ENCODE data around the gene F13A1.

Gene F13A1

DNA sequence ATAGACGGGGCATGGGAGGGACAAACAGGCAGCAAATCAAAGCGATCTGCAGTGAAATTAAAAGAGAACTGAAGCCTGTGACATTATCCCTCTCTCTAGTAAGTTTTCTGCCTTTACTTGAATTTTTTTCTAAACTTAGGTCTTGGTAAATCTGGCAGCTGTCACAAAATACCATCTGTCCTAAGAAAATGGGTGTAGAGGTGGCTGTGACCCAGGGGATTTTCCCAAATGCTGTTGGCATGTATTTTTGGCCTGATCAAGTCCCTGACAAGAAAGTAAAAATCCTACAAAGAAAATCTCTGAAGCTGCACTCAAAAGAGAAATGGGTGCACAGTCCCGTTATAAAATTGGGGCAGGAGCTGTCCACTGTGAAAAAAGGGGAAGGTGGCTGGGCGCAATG, 30.2 kb upstream of the F13A1 start:
- Histone ChIP-seq H3K27ac (ENCODE audit: low read depth, low read length) (no peak overlapping the region), H3K9me3 (ENCODE audit: control insufficient read depth, insufficient read depth, low read length) (no peaks in the 10 kb centered on the region), H3K27me3 (ENCODE audit: control insufficient read depth, insufficient read depth, low read length) (no peaks in the 10 kb centered on the region), H3K4me3 (ENCODE audit: low read depth, low read length) (no peak overlapping the region), H3K9ac (ENCODE audit: low read depth, low read length) (no peak overlapping the region), H3K36me3 (ENCODE audit: control insufficient read depth, insufficient read depth, low read length) (no peaks in the 10 kb centered on the region), H3K4me1 (ENCODE audit: control insufficient read depth, insufficient read depth, low read length) (no peaks in the 10 kb centered on the region)

- Histone ChIP-seq H3K9ac (ENCODE audit: low read depth, low read length) (no peak overlapping the region), H3K4me3 (ENCODE audit: low read depth, low read length) (no peak overlapping the region), H3K4me1 (ENCODE audit: control insufficient read depth, insufficient read depth, low read length) (no peaks in the 10 kb centered on the region), H3K36me3 (ENCODE audit: control insufficient read depth, insufficient read depth, low read length) (no peaks in the 10 kb centered on the region), H3K27me3 (ENCODE audit: control insufficient read depth, insufficient read depth, low read length) (no peaks in the 10 kb centered on the region), H3K27ac (ENCODE audit: low read depth, low read length) (no peak overlapping the region), H3K9me3 (ENCODE audit: control insufficient read depth, insufficient read depth, low read length) (no peaks in the 10 kb centered on the region)
Observed at GRCh38 chr6:6348256-6348655, 27.8 kb upstream of the F13A1 start.

DNA sequence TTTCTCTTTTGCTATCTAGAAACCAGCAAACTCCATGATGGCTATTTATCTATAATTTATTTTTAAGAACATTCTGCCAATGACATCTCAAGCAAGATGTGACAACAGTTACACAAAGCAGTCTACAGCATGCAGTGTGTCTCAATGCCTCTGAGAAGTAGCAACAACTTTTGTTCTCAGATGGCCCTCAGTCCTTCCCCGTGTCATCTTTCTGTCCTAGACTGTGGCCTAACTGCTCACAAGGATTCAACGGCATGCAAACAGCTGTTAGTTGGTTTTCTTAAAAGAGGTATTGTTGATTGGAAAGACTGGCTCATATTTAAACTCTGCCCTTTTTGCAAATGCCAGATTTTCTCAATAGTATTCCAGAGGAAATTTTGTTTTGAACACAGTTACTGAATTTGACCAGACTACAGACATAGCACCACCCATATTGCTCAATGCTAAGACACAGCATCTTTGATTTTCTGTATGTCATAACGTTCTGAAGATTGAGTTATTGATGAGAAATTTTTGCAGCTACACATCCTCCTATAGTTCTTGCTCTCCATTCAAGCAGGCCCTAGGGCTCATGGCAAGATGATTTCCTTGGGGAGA, 26.1 kb upstream of the F13A1 start:
- Histone ChIP-seq H3K27me3 (ENCODE audit: control insufficient read depth, insufficient read depth, low read length) (no peaks in the 10 kb centered on the region), H3K4me3 (ENCODE audit: low read depth, low read length) (no peak overlapping the region), H3K9me3 (ENCODE audit: control insufficient read depth, insufficient read depth, low read length) (no peaks in the 10 kb centered on the region), H3K36me3 (ENCODE audit: control insufficient read depth, insufficient read depth, low read length) (no peaks in the 10 kb centered on the region), H3K4me1 (ENCODE audit: control insufficient read depth, insufficient read depth, low read length) (no peaks in the 10 kb centered on the region), H3K27ac (ENCODE audit: low read depth, low read length) (no peak overlapping the region), H3K9ac (ENCODE audit: low read depth, low read length) (no peak overlapping the region)

DNA sequence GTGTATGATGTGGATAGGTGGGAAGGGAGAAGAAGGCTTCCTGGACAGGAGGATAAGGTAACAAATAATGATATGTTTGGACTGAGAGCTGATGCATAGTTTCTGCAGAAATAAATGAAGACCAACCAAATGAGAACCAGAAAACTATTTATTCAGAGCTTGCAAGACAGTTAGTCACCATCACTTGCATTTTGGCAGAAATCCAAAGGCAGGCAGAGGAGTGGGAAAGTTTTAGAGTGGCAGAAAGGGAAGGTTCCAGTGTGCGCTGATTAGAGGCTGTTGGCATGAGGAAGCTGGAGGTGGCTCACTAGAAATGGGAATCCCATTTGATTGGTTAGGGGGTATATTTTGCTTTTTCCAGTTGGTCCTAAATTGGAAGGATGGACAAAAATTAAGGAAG, 13.0 kb upstream of the F13A1 start:
- Histone ChIP-seq H3K9ac (ENCODE audit: low read depth, low read length) (no peak overlapping the region), H3K4me1 (ENCODE audit: control insufficient read depth, insufficient read depth, low read length) (no peaks in the 10 kb centered on the region), H3K27ac (ENCODE audit: low read depth, low read length) (no peak overlapping the region), H3K4me3 (ENCODE audit: low read depth, low read length) (no peak overlapping the region), H3K9me3 (ENCODE audit: control insufficient read depth, insufficient read depth, low read length) (no peaks in the 10 kb centered on the region), H3K27me3 (ENCODE audit: control insufficient read depth, insufficient read depth, low read length) (no peaks in the 10 kb centered on the region), H3K36me3 (ENCODE audit: control insufficient read depth, insufficient read depth, low read length) (no peaks in the 10 kb centered on the region)

- Histone ChIP-seq H3K27ac (ENCODE audit: low read depth, low read length) (no peak overlapping the region), H3K4me3 (ENCODE audit: low read depth, low read length) (no peak overlapping the region), H3K36me3 (ENCODE audit: control insufficient read depth, insufficient read depth, low read length) (no peaks in the 10 kb centered on the region), H3K9ac (ENCODE audit: low read depth, low read length) (no peak overlapping the region), H3K27me3 (ENCODE audit: control insufficient read depth, insufficient read depth, low read length) (no peaks in the 10 kb centered on the region), H3K9me3 (ENCODE audit: control insufficient read depth, insufficient read depth, low read length) (no peaks in the 10 kb centered on the region), H3K4me1 (ENCODE audit: control insufficient read depth, insufficient read depth, low read length) (no peaks in the 10 kb centered on the region)
Observed at GRCh38 chr6:6332811-6333244, 12.4 kb upstream of the F13A1 start.

DNA sequence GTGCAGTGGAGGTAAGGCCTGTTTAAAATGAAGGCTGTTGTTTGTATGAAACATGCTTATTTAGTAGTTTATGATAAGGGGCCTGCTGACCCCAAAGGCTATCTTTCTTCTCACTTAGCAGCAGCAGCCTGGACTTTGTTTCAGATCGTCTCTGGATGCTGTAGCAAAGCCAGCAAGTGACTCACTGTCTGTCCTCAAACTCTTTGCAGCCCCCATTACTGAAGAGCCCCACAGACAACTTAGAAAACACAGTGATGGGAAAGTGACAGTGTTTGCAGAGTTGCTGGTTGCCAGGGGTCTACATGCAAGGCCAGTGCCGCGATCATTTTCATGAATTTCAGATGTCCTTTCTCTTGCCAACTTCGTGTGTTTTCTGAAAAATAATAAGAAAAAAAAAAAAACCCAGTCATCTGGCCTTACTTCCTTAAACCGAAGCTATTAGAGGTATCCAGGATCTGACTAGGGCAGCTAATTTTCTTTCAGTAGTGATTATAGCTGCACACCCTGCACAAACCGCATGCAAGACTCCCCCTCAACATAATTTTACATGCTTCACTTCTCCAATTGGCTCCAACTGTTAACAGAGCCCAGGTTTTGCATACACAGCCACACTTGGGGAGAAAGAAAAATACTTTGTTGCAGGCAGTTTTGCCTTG, 11.6 kb upstream of the F13A1 start:
- Histone ChIP-seq H3K9me3 (ENCODE audit: control insufficient read depth, insufficient read depth, low read length) (no peaks in the 10 kb centered on the region), H3K9ac (ENCODE audit: low read depth, low read length) (no peak overlapping the region), H3K4me1 (ENCODE audit: control insufficient read depth, insufficient read depth, low read length) (no peaks in the 10 kb centered on the region), H3K27ac (ENCODE audit: low read depth, low read length) (no peak overlapping the region), H3K27me3 (ENCODE audit: control insufficient read depth, insufficient read depth, low read length) (no peaks in the 10 kb centered on the region), H3K36me3 (ENCODE audit: control insufficient read depth, insufficient read depth, low read length) (no peaks in the 10 kb centered on the region), H3K4me3 (ENCODE audit: low read depth, low read length) (no peak overlapping the region)

DNA sequence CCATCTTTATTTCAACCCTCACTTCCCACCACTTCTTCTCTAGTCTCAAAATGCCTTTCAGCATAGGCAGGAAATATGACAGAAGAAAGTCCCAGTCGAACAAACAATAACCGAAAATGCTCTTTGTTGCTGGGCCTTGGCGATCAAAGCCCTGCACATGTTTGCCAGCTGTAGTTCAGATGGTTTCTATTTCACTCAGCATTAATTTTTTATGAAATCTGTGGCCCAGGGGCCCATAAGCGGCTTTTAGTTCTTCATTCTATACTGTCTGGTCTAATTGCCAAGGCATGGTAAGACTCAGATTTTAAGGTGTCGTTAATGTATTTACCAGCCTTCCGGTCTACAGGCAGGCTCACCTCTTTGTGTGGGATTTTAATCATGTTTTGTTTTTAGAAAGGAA, 10.9 kb upstream of the F13A1 start:
- no peaks in the 10 kb centered on the region for H3K36me3 ChIP-seq (ENCODE audit: control insufficient read depth, insufficient read depth, low read length)
- no peak overlapping the region for H3K4me3 ChIP-seq (ENCODE audit: low read depth, low read length)
- no peaks in the 10 kb centered on the region for H3K4me1 ChIP-seq (ENCODE audit: control insufficient read depth, insufficient read depth, low read length)
- no peak overlapping the region for H3K9ac ChIP-seq (ENCODE audit: low read depth, low read length)
- no peak overlapping the region for H3K27ac ChIP-seq (ENCODE audit: low read depth, low read length)
- H3K9me3 ChIP-seq (ENCODE audit: control insufficient read depth, insufficient read depth, low read length): no peaks in the 10 kb centered on the region
- no peaks in the 10 kb centered on the region for H3K27me3 ChIP-seq (ENCODE audit: control insufficient read depth, insufficient read depth, low read length)

- H3K4me3 ChIP-seq (ENCODE audit: low read depth, low read length): no peak overlapping the region
- no peak overlapping the region for H3K27ac ChIP-seq (ENCODE audit: low read depth, low read length)
- no peaks in the 10 kb centered on the region for H3K27me3 ChIP-seq (ENCODE audit: control insufficient read depth, insufficient read depth, low read length)
- H3K9ac ChIP-seq (ENCODE audit: low read depth, low read length): no peak overlapping the region
- H3K36me3 ChIP-seq (ENCODE audit: control insufficient read depth, insufficient read depth, low read length): no peaks in the 10 kb centered on the region
- no peaks in the 10 kb centered on the region for H3K9me3 ChIP-seq (ENCODE audit: control insufficient read depth, insufficient read depth, low read length)
- H3K4me1 ChIP-seq (ENCODE audit: control insufficient read depth, insufficient read depth, low read length): no peaks in the 10 kb centered on the region
Observed at GRCh38 chr6:6330407-6330806, 9.9 kb upstream of the F13A1 start.

DNA sequence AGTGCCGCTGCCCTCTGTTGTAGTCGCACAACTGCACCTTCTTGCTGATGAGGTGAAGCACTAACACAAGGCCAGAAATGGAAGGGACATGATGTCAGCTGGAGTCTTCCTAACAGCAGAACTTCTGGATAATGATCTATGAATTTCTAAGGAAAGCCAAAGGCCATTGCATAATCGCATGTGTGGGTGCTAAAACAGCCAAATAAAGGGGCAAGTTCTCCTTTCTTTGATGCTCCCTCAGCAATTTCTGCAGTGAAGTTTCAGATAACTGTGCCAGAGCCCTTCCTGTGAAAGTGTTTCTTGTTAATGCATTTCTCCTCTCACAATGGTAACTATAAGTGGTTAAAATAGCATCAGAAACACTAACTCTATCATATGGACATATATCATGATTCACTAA, 8.0 kb upstream of the F13A1 start:
- H3K4me1 ChIP-seq (ENCODE audit: control insufficient read depth, insufficient read depth, low read length): no peaks in the 10 kb centered on the region
- no peak overlapping the region for H3K9ac ChIP-seq (ENCODE audit: low read depth, low read length)
- H3K27ac ChIP-seq (ENCODE audit: low read depth, low read length): no peak overlapping the region
- H3K36me3 ChIP-seq (ENCODE audit: control insufficient read depth, insufficient read depth, low read length): no peaks in the 10 kb centered on the region
- no peaks in the 10 kb centered on the region for H3K9me3 ChIP-seq (ENCODE audit: control insufficient read depth, insufficient read depth, low read length)
- no peaks in the 10 kb centered on the region for H3K27me3 ChIP-seq (ENCODE audit: control insufficient read depth, insufficient read depth, low read length)
- H3K4me3 ChIP-seq (ENCODE audit: low read depth, low read length): no peak overlapping the region

DNA sequence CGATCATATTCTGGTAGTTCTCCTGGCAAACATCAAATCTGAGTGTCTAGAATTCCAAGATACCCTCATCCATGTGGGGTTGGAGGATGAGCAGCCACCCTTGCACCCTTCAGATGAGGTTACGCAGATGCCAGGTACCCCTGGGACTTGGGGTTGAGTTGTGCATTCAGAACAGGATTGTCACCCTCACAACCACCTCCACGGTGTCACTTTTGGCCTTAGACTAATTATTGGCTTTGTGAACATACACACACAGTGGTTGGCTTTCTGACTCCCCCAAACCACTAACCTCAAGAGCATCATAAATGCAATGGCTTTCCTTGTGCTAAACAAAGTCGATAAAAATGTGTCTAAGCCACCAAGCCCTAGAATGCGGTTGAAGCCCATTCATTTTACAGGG, 2.9 kb upstream of the F13A1 start:
- Histone ChIP-seq H3K27ac (ENCODE audit: low read depth, low read length) (no peak overlapping the region), H3K9ac (ENCODE audit: low read depth, low read length) (no peak overlapping the region), H3K4me3 (ENCODE audit: low read depth, low read length) (no peak overlapping the region), H3K27me3 (ENCODE audit: control insufficient read depth, insufficient read depth, low read length) (peaks cover 24% of the 10 kb centered on the region), H3K4me1 (ENCODE audit: control insufficient read depth, insufficient read depth, low read length) (peaks cover 5% of the 10 kb centered on the region; the same call in 1 of the 2 replicates), H3K9me3 (ENCODE audit: control insufficient read depth, insufficient read depth, low read length) (no peaks in the 10 kb centered on the region), H3K36me3 (ENCODE audit: control insufficient read depth, insufficient read depth, low read length) (no peaks in the 10 kb centered on the region)

GRCh38 chr6:6320901-6321300, 439 bp upstream of the F13A1 start:
- peaks cover 24% of the 10 kb centered on the region for H3K27me3 ChIP-seq (ENCODE audit: control insufficient read depth, insufficient read depth, low read length)
- no peaks in the 10 kb centered on the region for H3K36me3 ChIP-seq (ENCODE audit: control insufficient read depth, insufficient read depth, low read length)
- peaks cover 11% of the 10 kb centered on the region; the same call in 1 of the 2 replicates for H3K4me1 ChIP-seq (ENCODE audit: control insufficient read depth, insufficient read depth, low read length)
- no peak overlapping the region; the same call in 1 of the 2 replicates for H3K4me3 ChIP-seq (ENCODE audit: low read depth, low read length)
- H3K9ac ChIP-seq (ENCODE audit: low read depth, low read length): no peak overlapping the region
- no peaks in the 10 kb centered on the region for H3K9me3 ChIP-seq (ENCODE audit: control insufficient read depth, insufficient read depth, low read length)
- no peak overlapping the region for H3K27ac ChIP-seq (ENCODE audit: low read depth, low read length)
